GM21737 (cell line): ENCODE data around the gene SLC5A5.
"Not testable (repeated sequence)": the region's sequence is repeated elsewhere in the genome, so short reads cannot be mapped to it uniquely, and the experiment has no call there.

ENCODE experiments used
- ATAC-seq: cut with Tn5 transposase; IDR thresholded peaks from one replicate; pipeline ENCODE4 v1.9.1; 2021; ENCODE audit warnings: mild to moderate bottlenecking, moderate library complexity; ENCODE audit not compliant: unreplicated experiment

SLC5A5 gene

GRCh38 chr19:17915940-17916593 is 44.3 kb downstream of the SLC5A5 start:
- ATAC-seq, result no peak

GRCh38 chr19:17918151-17918550 is 46.4 kb downstream of the SLC5A5 start:
- not testable (repeated sequence) for ATAC-seq

- ATAC-seq, result not testable (repeated sequence)
Measured at GRCh38 chr19:17919122-17919521, 47.4 kb downstream of the SLC5A5 start.

GRCh38 chr19:17920527-17920926 is 48.8 kb downstream of the SLC5A5 start:
- no peak for ATAC-seq

- ATAC-seq, result no peak
Measured at GRCh38 chr19:17922138-17922537, 50.4 kb downstream of the SLC5A5 start.

- ATAC-seq, result no peak
Measured at GRCh38 chr19:17926044-17926443, 54.3 kb downstream of the SLC5A5 start.

- no peak for ATAC-seq
Measured at GRCh38 chr19:17929056-17929455, 57.3 kb downstream of the SLC5A5 start.

- ATAC-seq, result no peak
Measured at GRCh38 chr19:17931532-17932191, 59.9 kb downstream of the SLC5A5 start.

GRCh38 chr19:17932485-17933338 is 61.0 kb downstream of the SLC5A5 start, which contains the start of gene CCDC124:
TSS of gene CCDC124 (plus strand) at chr19:17933015. CDS start at chr19:17936421, 3,406 bp downstream.
- ATAC-seq, result peak; percentile 76

- no peak for ATAC-seq
Measured at GRCh38 chr19:17933414-17934129, 61.8 kb downstream of the SLC5A5 start.

- ATAC-seq, result no peak
Measured at GRCh38 chr19:17936379-17936778, 64.6 kb downstream of the SLC5A5 start.

GRCh38 chr19:17937371-17937900 is 65.7 kb downstream of the SLC5A5 start:
- no peak for ATAC-seq

GRCh38 chr19:17938092-17938845 is 66.5 kb downstream of the SLC5A5 start:
- peak; percentile 43 for ATAC-seq

- no peak for ATAC-seq
Measured at GRCh38 chr19:17942181-17942580, 70.4 kb downstream of the SLC5A5 start.

- no peak for ATAC-seq
Measured at GRCh38 chr19:17942582-17943273, 71.0 kb downstream of the SLC5A5 start.

GRCh38 chr19:17943274-17944221 is 71.8 kb downstream of the SLC5A5 start:
- ATAC-seq, result no peak

GRCh38 chr19:17944301-17944700 is 72.6 kb downstream of the SLC5A5 start:
- no peak for ATAC-seq
